B cell (primary cell): ENCODE data around the gene SNAP47. TPM values are rescaled to one million over a fixed set of nuclear protein-coding genes. Genes with fewer than 3 reads are reported as not detected.

Experiments
- ATAC-seq: fragments of 200-7000 bp; cut with Tn5 transposase; one replicate; pipeline ENCODE4 v1.10.0; 2021; ENCODE audit warnings: low read depth, mild to moderate bottlenecking, moderate number of reproducible peaks, moderate library complexity
- CTCF ChIA-PET: fragments of 350-600 bp; sonication (Branson Sonifier 250); formaldehyde crosslinking; loops from one replicate; lab custom pipeline; 2021; ENCODE audit warnings: antibody characterized with exemption, inconsistent platforms; lab: Charles Lee
- POLR2A ChIA-PET: fragments of 350-600 bp; sonication (Branson Sonifier 250); formaldehyde crosslinking; loops from one replicate; lab custom pipeline; 2021; ENCODE audit warnings: antibody characterized with exemption; lab: Charles Lee
- DNase-seq: peaks from one replicate; pipeline ENCODE4 v3.0.0; 2013
- H2AFZ ChIP-seq: 2 replicates; pipeline ENCODE4 v1.6.1; 2012; ENCODE audit warnings: mild to moderate bottlenecking, low read depth, low read length; ENCODE audit not compliant: insufficient read depth, poor library complexity, severe bottlenecking
- H3K27ac ChIP-seq, 2 donors: 1 replicate in 1 of 2; 2 replicates in 1 of 2; pipeline ENCODE4 v1.5.1; 2012 to 2013; ENCODE audit warnings: low read length in 2 of 2, mild to moderate bottlenecking in 2 of 2, moderate library complexity in 1 of 2
- H3K27me3 ChIP-seq, 4 experiments: fragments of 200-600 bp in 1 of 4; sonication (generic) in 1 of 4; replicated peaks in 1 of 4; 1 replicate in 2 of 4; 2 replicates in 2 of 4; pipeline versions ENCODE4 v1.6.1 to v1.7.0; 2013 to 2016; ENCODE audit warnings: low read length in 3 of 4, mild to moderate bottlenecking in 2 of 4, mixed read lengths in 1 of 4, moderate library complexity in 1 of 4; ENCODE audit not compliant: insufficient read depth in 4 of 4, control insufficient read depth in 3 of 4; ENCODE audit errors: control extremely low read depth in 1 of 4
- H3K36me3 ChIP-seq, 2 experiments: replicated peaks in 1 of 2; 1 replicate in 1 of 2; 2 replicates in 1 of 2; pipeline versions ENCODE4 v1.6.1 to v1.7.1; 2013; ENCODE audit warnings: low read length in 1 of 2; ENCODE audit not compliant: insufficient read depth in 2 of 2, control insufficient read depth in 1 of 2; ENCODE audit errors: control extremely low read depth in 1 of 2, extremely low read depth in 1 of 2
- H3K4me1 ChIP-seq, 2 donors: fragments of 200-600 bp in 1 of 2; sonication (generic) in 1 of 2; 1 replicate in 1 of 2; 2 replicates in 1 of 2; pipeline versions ENCODE4 v1.5.1 to v1.6.1; 2013 to 2017; ENCODE audit warnings: low read length in 2 of 2; ENCODE audit not compliant: control insufficient read depth in 2 of 2, insufficient read depth in 2 of 2
- H3K4me2 ChIP-seq: replicated peaks from 2 replicates; pipeline ENCODE3; 2012; ENCODE audit warnings: mild to moderate bottlenecking, low read depth, low read length; ENCODE audit not compliant: poor library complexity, severe bottlenecking
- H3K4me3 ChIP-seq, 5 experiments: fragments of 200-600 bp in 1 of 5; sonication (generic) in 1 of 5; 1 replicate in 3 of 5; 2 replicates in 2 of 5; pipeline versions ENCODE4 v1.5.1 to v1.7.0; 2011 to 2016; ENCODE audit warnings: low read length in 4 of 5, mild to moderate bottlenecking in 4 of 5, low read depth in 2 of 5, control low read depth in 1 of 5, moderate library complexity in 1 of 5; ENCODE audit not compliant: insufficient read depth in 1 of 5; ENCODE audit errors: control extremely low read depth in 1 of 5, extremely low read depth in 1 of 5
- H3K79me2 ChIP-seq: fragments of 200-600 bp; sonication (generic); one replicate; pipeline ENCODE4 v1.6.0; 2016; ENCODE audit warnings: low read length; ENCODE audit not compliant: control insufficient read depth, insufficient read depth
- H3K9ac ChIP-seq: fragments of 200-600 bp; sonication (generic); 2 replicates; pipeline ENCODE4 v1.6.1; 2017; ENCODE audit warnings: mild to moderate bottlenecking, low read length, moderate library complexity
- H3K9me3 ChIP-seq, 3 donors: one replicate each; pipeline versions ENCODE4 v1.6.1 to v1.7.1; 2013; ENCODE audit warnings: low read length in 2 of 3; ENCODE audit not compliant: control insufficient read depth in 2 of 3, insufficient read depth in 1 of 3; ENCODE audit errors: control extremely low read depth in 1 of 3
- H4K20me1 ChIP-seq: 2 replicates; pipeline ENCODE4 v1.6.0; 2012; ENCODE audit warnings: mild to moderate bottlenecking, low read length; ENCODE audit not compliant: insufficient read depth, control insufficient read depth, poor library complexity, severe bottlenecking
- H3K27ac Mint-ChIP-seq: one replicate; pipeline ENCODE4 v1.8.0; 2021; ENCODE audit warnings: mixed read lengths
- H3K27me3 Mint-ChIP-seq: one replicate; pipeline ENCODE4 v1.8.0; 2021; ENCODE audit warnings: mixed read lengths
- H3K4me1 Mint-ChIP-seq: one replicate; pipeline ENCODE4 v1.8.0; 2021; ENCODE audit warnings: mixed read lengths
- H3K4me3 Mint-ChIP-seq: one replicate; pipeline ENCODE4 v1.8.0; 2021; ENCODE audit warnings: mixed read lengths
- H3K9me3 Mint-ChIP-seq: one replicate; pipeline ENCODE4 v1.8.0; 2022; ENCODE audit warnings: mixed read lengths; ENCODE audit not compliant: insufficient read depth
- EZH2 ChIP-seq: IDR thresholded peaks from 2 replicates; pipeline ENCODE4 v1.6.1; 2012; ENCODE audit warnings: borderline replicate concordance, low read depth, mild to moderate bottlenecking, moderate library complexity, low read length; ENCODE audit not compliant: insufficient read depth, poor library complexity, severe bottlenecking
- WGBS: methylation state at CpG from one replicate; pipeline ENCODE4 v1.1.5; 2013; ENCODE audit warnings: missing lambda C conversion rate; ENCODE audit not compliant: insufficient coverage; 5-methylcytosine and 5-hydroxymethylcytosine counted together
- intact Hi-C: fragments of 100-400 bp; cut with micrococcal nuclease; formaldehyde crosslinking; loops from one replicate; pipeline ENCODE4 v1.10.0; 2022
- polyA plus RNA-seq: library from polyadenylated mRNA; depleted of rRNA; stranded (reverse); fragments of >200 nt; gene quantifications from 2 replicates; pipeline ENCODE4 v1.2.3, GENCODE V29; 2012
- total RNA-seq, 2 donors: library from RNA; stranded (reverse); fragments of 120-200 nt in 1 of 2; gene quantifications; 1 replicate in 1 of 2; 2 replicates in 1 of 2; pipeline versions ENCODE4 v1.2.3 to v1.2.4, GENCODE V29; 2013 to 2022
- TF ChIP-seq, protein P1 (sequence below): fragments of 200-600 bp; IDR thresholded peaks from one replicate; pipeline ENCODE4 v1.8.0; 2022; ENCODE audit warnings: antibody characterized with exemption, mild to moderate bottlenecking

The SNAP47 gene
- total and polyA plus RNA-seq, 2 donors (not counting 1 experiment from before 2014, with no cell fraction given), result 25.6 to 34.9 TPM

DNA sequence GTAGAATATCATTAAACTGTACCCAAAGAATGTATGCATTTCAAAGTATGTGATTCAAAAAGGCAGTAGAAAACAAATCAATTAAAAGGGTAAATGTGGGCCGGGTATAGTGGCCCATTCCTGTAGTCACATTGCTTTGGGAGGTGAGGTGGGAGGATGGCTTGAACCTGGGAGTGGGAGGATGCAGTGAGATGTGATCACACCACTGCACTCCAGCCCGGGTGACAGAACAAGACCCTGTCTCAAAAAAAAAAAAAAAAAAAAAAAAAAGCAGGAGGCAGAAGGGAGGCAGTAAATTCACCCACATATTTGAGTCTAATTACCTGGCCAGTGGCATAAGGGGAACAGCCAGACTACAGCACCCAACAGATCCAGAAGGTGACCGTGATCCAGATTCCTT lies 62.4 kb downstream of the SNAP47 start:
- ATAC-seq, result no peak
- H3K9me3 ChIP-seq, result no peaks in the 10 kb centered on the region
- CTCF ChIA-PET, result no interaction called here
- no peak for TF ChIP-seq EZH2
- TF ChIP-seq, protein P1, sequence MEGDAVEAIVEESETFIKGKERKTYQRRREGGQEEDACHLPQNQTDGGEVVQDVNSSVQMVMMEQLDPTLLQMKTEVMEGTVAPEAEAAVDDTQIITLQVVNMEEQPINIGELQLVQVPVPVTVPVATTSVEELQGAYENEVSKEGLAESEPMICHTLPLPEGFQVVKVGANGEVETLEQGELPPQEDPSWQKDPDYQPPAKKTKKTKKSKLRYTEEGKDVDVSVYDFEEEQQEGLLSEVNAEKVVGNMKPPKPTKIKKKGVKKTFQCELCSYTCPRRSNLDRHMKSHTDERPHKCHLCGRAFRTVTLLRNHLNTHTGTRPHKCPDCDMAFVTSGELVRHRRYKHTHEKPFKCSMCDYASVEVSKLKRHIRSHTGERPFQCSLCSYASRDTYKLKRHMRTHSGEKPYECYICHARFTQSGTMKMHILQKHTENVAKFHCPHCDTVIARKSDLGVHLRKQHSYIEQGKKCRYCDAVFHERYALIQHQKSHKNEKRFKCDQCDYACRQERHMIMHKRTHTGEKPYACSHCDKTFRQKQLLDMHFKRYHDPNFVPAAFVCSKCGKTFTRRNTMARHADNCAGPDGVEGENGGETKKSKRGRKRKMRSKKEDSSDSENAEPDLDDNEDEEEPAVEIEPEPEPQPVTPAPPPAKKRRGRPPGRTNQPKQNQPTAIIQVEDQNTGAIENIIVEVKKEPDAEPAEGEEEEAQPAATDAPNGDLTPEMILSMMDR, result no peak
- H3K4me1 ChIP-seq, result no peaks in the 10 kb centered on the region
- no peak overlapping the region for H2AFZ ChIP-seq
- no peak overlapping the region for H3K27ac ChIP-seq
- Mint-ChIP-seq H3K4me1 (no peaks in the 10 kb centered on the region), H3K27ac (no peak overlapping the region), H3K4me3 (no peak overlapping the region), H3K9me3 (no peaks in the 10 kb centered on the region), H3K27me3 (peaks cover 14% of the 10 kb centered on the region)
- no peak overlapping the region for H3K4me3 ChIP-seq
- intact Hi-C loops, result no loop called here
- H4K20me1 ChIP-seq, result no peaks in the 10 kb centered on the region
- no peak overlapping the region for H3K4me2 ChIP-seq
- H3K36me3 ChIP-seq, result no peaks in the 10 kb centered on the region
- no peak for DNase-seq
- no peaks in the 10 kb centered on the region for H3K79me2 ChIP-seq
- peaks cover 0 to 12% (median 0%) of the 10 kb centered on the region in 4 experiments for H3K27me3 ChIP-seq
- H3K9ac ChIP-seq, result no peak overlapping the region
- POLR2A ChIA-PET, result no interaction called here
- WGBS, result 93% methylated on average over 2 of the region's 3 CpGs

- no peaks in the 10 kb centered on the region for H3K9me3 Mint-ChIP-seq
- intact Hi-C loops, result no loop called here
- peak; percentile 2 for DNase-seq
- ATAC-seq, result no peak
- no peaks in the 10 kb centered on the region for H3K4me1 ChIP-seq
- H2AFZ ChIP-seq, result no peak overlapping the region
- H3K36me3 ChIP-seq, result no peaks in the 10 kb centered on the region
- H3K4me3 Mint-ChIP-seq, result no peak overlapping the region
- H3K27ac ChIP-seq, result no peak overlapping the region
- no peaks in the 10 kb centered on the region for H4K20me1 ChIP-seq
- H3K9me3 ChIP-seq, result no peaks in the 10 kb centered on the region
- H3K79me2 ChIP-seq, result no peaks in the 10 kb centered on the region
- no peaks in the 10 kb centered on the region for H3K4me1 Mint-ChIP-seq
- POLR2A ChIA-PET, result no interaction called here
- no peak overlapping the region for H3K4me2 ChIP-seq
- H3K27me3 Mint-ChIP-seq, result peaks cover 19% of the 10 kb centered on the region
- no peak overlapping the region for H3K4me3 ChIP-seq
- no peak overlapping the region for H3K9ac ChIP-seq
- H3K27me3 ChIP-seq, result peaks cover 0 to 12% (median 0%) of the 10 kb centered on the region in 4 experiments
- 89% methylated on average over 16 of the region's 16 CpGs for WGBS
- TF ChIP-seq EZH2, result no peak
- TF ChIP-seq, protein P1, result no peak
- CTCF ChIA-PET, result no interaction called here
- no peak overlapping the region for H3K27ac Mint-ChIP-seq
Measured at GRCh38 chr1:227798078-227798802, 63.0 kb downstream of the SNAP47 start.
